Trophoblast cell (in vitro differentiated cells and primary cell): Measurements from ENCODE around the gene IGFBP5.

Source experiments
- DNase-seq, 2 donors: peaks; one replicate each; pipeline ENCODE4 v3.0.0-alpha.2; 2016
- H2AFZ ChIP-seq: 2 replicates; pipeline ENCODE4 v1.6.1; 2013; ENCODE audit warnings: low read length, moderate library complexity, mild to moderate bottlenecking; ENCODE audit not compliant: insufficient read depth, poor library complexity
- H2AK5ac ChIP-seq: 2 replicates; pipeline ENCODE4 v1.6.1; 2013; ENCODE audit warnings: mild to moderate bottlenecking, low read length
- H2BK120ac ChIP-seq: 2 replicates; pipeline ENCODE4 v1.6.1; 2013; ENCODE audit warnings: low read length, mild to moderate bottlenecking, moderate library complexity; ENCODE audit not compliant: insufficient read depth, poor library complexity
- H2BK12ac ChIP-seq: 2 replicates; pipeline ENCODE4 v1.6.1; 2013; ENCODE audit warnings: mild to moderate bottlenecking, low read length, moderate library complexity
- H2BK5ac ChIP-seq: 2 replicates; pipeline ENCODE4 v1.6.1; 2013; ENCODE audit warnings: low read length, low read depth, moderate library complexity, mild to moderate bottlenecking; ENCODE audit not compliant: poor library complexity
- H3K14ac ChIP-seq: 2 replicates; pipeline ENCODE4 v1.6.1; 2013; ENCODE audit warnings: mild to moderate bottlenecking, low read length
- H3K18ac ChIP-seq: 2 replicates; pipeline ENCODE4 v1.6.1; 2013; ENCODE audit warnings: mild to moderate bottlenecking, low read length
- H3K23ac ChIP-seq: 2 replicates; pipeline ENCODE4 v1.6.1; 2013; ENCODE audit warnings: low read length
- H3K27ac ChIP-seq: 2 replicates; pipeline ENCODE4 v1.5.1; 2013; ENCODE audit warnings: low read depth, mild to moderate bottlenecking, inconsistent platforms, low read length, moderate library complexity
- H3K27me3 ChIP-seq: 2 replicates; pipeline ENCODE4 v1.6.1; 2013; ENCODE audit warnings: inconsistent platforms, mild to moderate bottlenecking, low read length, moderate library complexity; ENCODE audit not compliant: insufficient read depth
- H3K36me3 ChIP-seq, 2 experiments: 1 replicate in 1 of 2; 2 replicates in 1 of 2; pipeline ENCODE4 v1.6.1; 2013; ENCODE audit warnings: low read length in 2 of 2, mild to moderate bottlenecking in 2 of 2, moderate library complexity in 1 of 2; ENCODE audit not compliant: insufficient read depth in 2 of 2, control insufficient read depth in 1 of 2
- H3K4ac ChIP-seq: 2 replicates; pipeline ENCODE4 v1.6.1; 2013; ENCODE audit warnings: low read depth, mild to moderate bottlenecking, low read length, moderate library complexity
- H3K4me1 ChIP-seq, 2 experiments: 1 replicate in 1 of 2; 2 replicates in 1 of 2; pipeline ENCODE4 v1.6.1; 2013; ENCODE audit warnings: low read length in 2 of 2, mild to moderate bottlenecking in 2 of 2, moderate library complexity in 1 of 2; ENCODE audit not compliant: insufficient read depth in 2 of 2, control insufficient read depth in 1 of 2
- H3K4me2 ChIP-seq: 2 replicates; pipeline ENCODE4 v1.6.1; 2013; ENCODE audit warnings: inconsistent platforms, mild to moderate bottlenecking, low read length, moderate library complexity
- H3K4me3 ChIP-seq: 2 replicates; pipeline ENCODE4 v1.5.1; 2013; ENCODE audit warnings: mild to moderate bottlenecking, low read depth, low read length, inconsistent platforms
- H3K79me1 ChIP-seq: one replicate; pipeline ENCODE4 v1.6.1; 2013; ENCODE audit warnings: low read length
- H3K79me2 ChIP-seq: 2 replicates; pipeline ENCODE4 v1.6.1; 2013; ENCODE audit warnings: low read length, mild to moderate bottlenecking; ENCODE audit not compliant: control insufficient read depth, insufficient read depth, poor library complexity
- H3K9ac ChIP-seq: 2 replicates; pipeline ENCODE4 v1.6.1; 2013; ENCODE audit warnings: mild to moderate bottlenecking, low read length
- H3K9me3 ChIP-seq: 2 replicates; pipeline ENCODE4 v1.6.1; 2013; ENCODE audit warnings: low read depth, mild to moderate bottlenecking, control low read depth, inconsistent platforms, low read length; ENCODE audit not compliant: insufficient read depth
- H4K12ac ChIP-seq: 2 replicates; pipeline ENCODE4 v1.6.1; 2013; ENCODE audit warnings: low read depth, mild to moderate bottlenecking, low read length, moderate library complexity
- H4K8ac ChIP-seq: 2 replicates; pipeline ENCODE4 v1.6.1; 2013; ENCODE audit warnings: low read depth, mild to moderate bottlenecking, low read length, moderate library complexity
- H4K91ac ChIP-seq: one replicate; pipeline ENCODE4 v1.6.1; 2013; ENCODE audit warnings: low read depth, mild to moderate bottlenecking, low read length, moderate library complexity
- WGBS: extraction: QIAGEN DNeasy Blood & Tissue Kit; methylation state at CpG from one replicate; pipeline ENCODE4 v1.1.7; 2013; ENCODE audit warnings: missing lambda C conversion rate; ENCODE audit not compliant: insufficient read length, insufficient coverage; ENCODE audit errors: extremely low coverage; 5-methylcytosine and 5-hydroxymethylcytosine counted together

Gene IGFBP5

DNA sequence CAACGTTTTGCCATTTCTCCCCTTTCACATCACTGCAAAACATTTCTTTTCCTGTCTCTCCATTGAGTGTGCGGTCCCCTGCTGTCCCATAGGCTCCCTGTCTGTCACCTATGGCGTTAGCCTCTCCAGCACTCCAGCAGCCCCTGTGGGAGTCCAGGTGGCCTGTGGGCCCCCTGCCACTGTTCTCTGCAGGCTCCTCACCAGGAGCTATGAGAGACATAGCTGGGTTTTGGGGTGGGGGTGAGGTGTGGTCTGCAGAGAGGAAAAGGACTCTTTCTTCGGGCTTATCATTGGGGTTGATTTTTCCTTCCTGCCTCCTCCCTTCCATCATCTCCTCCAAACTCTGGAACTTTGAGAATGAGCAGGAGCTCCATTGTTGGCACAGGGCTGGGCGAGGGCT lies 36.1 kb upstream of the IGFBP5 start:
- Histone ChIP-seq H3K23ac (no peak overlapping the region), H2BK12ac (peak overlapping the region; percentile 38), H3K4me1 (peaks cover 0 to 4% of the 10 kb centered on the region in 2 experiments), H3K27ac (no peak overlapping the region), H4K8ac (no peak overlapping the region), H2AK5ac (no peak overlapping the region), H4K91ac (no peak overlapping the region), H3K79me1 (no peaks in the 10 kb centered on the region), H3K4me2 (no peak overlapping the region), H2AFZ (no peak overlapping the region), H3K27me3 (no peaks in the 10 kb centered on the region), H3K9ac (no peak overlapping the region), H3K79me2 (no peaks in the 10 kb centered on the region), H3K9me3 (no peaks in the 10 kb centered on the region), H3K18ac (no peak overlapping the region), H3K4ac (no peak overlapping the region), H3K36me3 (no peaks in the 10 kb centered on the region), H2BK5ac (no peak overlapping the region), H4K12ac (no peak overlapping the region), H2BK120ac (no peak overlapping the region), H3K14ac (no peak overlapping the region), H3K4me3 (no peak overlapping the region)
- no peak for DNase-seq
- WGBS = no CpG with 5 or more reads among the region's 5 CpGs

DNA sequence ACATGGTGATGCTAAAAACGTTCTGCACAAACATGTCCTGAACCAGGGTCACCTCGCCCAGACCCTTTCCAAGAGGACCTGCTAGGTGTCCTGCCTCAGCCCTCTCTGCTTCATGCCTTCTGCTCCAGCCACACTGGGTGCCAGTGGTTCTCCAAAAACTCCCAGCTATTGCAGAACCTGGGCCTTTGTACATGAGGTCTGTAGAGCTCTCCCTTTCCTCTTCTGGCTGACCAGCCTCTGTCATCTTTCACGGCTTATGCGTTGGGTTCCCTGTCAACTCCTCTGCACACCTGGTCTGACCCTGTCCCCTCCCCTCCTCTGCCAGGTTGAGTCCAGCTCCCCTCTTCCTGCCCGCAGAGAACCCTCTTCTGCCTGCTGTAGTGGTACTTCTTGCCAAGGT lies 35.5 kb upstream of the IGFBP5 start:
- H2BK12ac ChIP-seq = no peak overlapping the region
- H2AFZ ChIP-seq = no peak overlapping the region
- no peaks in the 10 kb centered on the region for H3K79me2 ChIP-seq
- H4K8ac ChIP-seq = no peak overlapping the region
- H3K18ac ChIP-seq = no peak overlapping the region
- no peak overlapping the region for H3K4me2 ChIP-seq
- WGBS = no CpG with 5 or more reads among the region's 5 CpGs
- H3K14ac ChIP-seq = no peak overlapping the region
- no peaks in the 10 kb centered on the region for H3K27me3 ChIP-seq
- no peak overlapping the region for H3K9ac ChIP-seq
- no peak for DNase-seq
- H2AK5ac ChIP-seq = no peak overlapping the region
- no peak overlapping the region for H3K4ac ChIP-seq
- no peak overlapping the region for H4K91ac ChIP-seq
- H3K27ac ChIP-seq = no peak overlapping the region
- no peak overlapping the region for H2BK120ac ChIP-seq
- peaks cover 0 to 4% of the 10 kb centered on the region in 2 experiments for H3K4me1 ChIP-seq
- no peaks in the 10 kb centered on the region for H3K79me1 ChIP-seq
- no peak overlapping the region for H4K12ac ChIP-seq
- no peaks in the 10 kb centered on the region for H3K9me3 ChIP-seq
- no peaks in the 10 kb centered on the region for H3K36me3 ChIP-seq
- no peak overlapping the region for H2BK5ac ChIP-seq
- no peak overlapping the region for H3K23ac ChIP-seq
- H3K4me3 ChIP-seq = no peak overlapping the region

DNA sequence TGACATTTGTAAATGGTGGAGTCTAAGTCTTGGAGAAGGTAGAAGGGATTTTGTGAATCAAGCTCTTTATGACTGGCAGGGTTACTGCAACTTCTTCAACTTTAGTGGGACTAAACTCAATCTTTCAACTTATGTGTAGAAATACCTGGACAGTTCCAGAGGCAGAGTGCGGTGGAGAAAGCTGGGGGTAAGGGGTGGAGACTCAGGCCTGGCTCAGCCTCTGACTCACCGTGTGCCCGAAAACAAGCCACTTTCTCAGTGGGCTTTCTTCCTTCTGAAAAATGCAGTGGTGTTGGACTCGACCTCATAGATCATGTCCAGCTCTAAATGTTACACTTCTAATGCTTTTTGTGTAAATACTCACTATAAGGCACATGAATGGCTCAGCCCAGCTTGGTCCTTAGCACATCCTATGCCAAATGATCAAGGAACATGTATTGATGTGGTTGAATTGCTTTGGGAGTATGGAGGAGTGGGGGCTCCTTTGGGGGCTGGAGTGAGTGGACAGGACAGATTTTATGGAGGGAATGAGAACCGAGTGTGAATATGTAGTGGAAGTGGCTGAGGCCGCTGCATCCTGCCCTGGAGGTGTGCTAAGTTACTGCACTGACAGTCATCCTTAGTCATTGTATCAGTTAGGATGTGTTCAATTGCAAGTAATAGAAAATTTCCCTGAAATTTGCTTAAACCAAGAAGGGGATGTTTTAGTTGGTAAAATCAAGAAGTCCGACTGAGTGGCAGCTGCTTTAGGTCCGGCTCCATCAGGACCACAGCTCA lies 32.2 kb upstream of the IGFBP5 start:
- no CpG with 5 or more reads among the region's 8 CpGs for WGBS

DNA sequence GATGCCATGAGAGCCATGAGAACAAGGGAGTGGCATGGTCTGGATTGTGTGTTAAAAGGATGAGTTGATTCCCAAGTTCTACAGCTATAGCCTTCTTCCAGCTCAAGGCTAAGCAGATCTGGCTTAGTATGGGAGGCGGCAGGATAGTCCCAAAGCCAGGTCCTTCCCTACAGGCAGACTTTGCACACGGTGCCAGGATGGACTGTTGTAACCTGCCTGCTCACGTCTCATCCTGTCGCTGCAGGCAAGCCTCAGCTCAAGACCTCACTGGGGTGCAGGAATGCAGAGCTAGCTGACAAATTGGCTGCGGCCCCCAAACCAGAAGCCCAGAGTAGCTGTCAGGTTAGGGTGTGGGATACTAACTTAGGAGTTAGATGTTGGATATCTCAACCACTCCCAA lies 28.8 kb upstream of the IGFBP5 start:
- no peak overlapping the region for H3K14ac ChIP-seq

More for the DNA sequence above, 32.2 kb upstream of the IGFBP5 start:
- Histone ChIP-seq H4K8ac (no peak overlapping the region), H3K18ac (no peak overlapping the region), H4K91ac (no peak overlapping the region), H3K79me2 (no peaks in the 10 kb centered on the region), H3K9me3 (peaks cover 2% of the 10 kb centered on the region), H2AK5ac (no peak overlapping the region), H3K23ac (no peak overlapping the region), H3K4ac (no peak overlapping the region), H2AFZ (no peak overlapping the region), H4K12ac (no peak overlapping the region), H3K36me3 (no peaks in the 10 kb centered on the region), H2BK5ac (no peak overlapping the region), H2BK120ac (no peak overlapping the region), H3K4me3 (no peak overlapping the region), H3K27me3 (no peaks in the 10 kb centered on the region), H3K9ac (no peak overlapping the region), H3K4me1 (no peaks in the 10 kb centered on the region), H2BK12ac (no peak overlapping the region), H3K79me1 (no peaks in the 10 kb centered on the region), H3K27ac (no peak overlapping the region), H3K4me2 (no peak overlapping the region), H3K14ac (no peak overlapping the region)
- DNase-seq = no peak

More for the DNA sequence above, 28.8 kb upstream of the IGFBP5 start:
- H3K4me1 ChIP-seq = no peaks in the 10 kb centered on the region
- no peak overlapping the region for H3K4ac ChIP-seq
- H2AFZ ChIP-seq = no peak overlapping the region
- no peak overlapping the region for H3K4me2 ChIP-seq
- no peak overlapping the region for H4K8ac ChIP-seq
- no peak overlapping the region for H3K23ac ChIP-seq
- no peaks in the 10 kb centered on the region for H3K79me2 ChIP-seq
- no peak overlapping the region for H3K27ac ChIP-seq
- WGBS = no CpG with 5 or more reads among the region's 5 CpGs
- no peak overlapping the region for H3K4me3 ChIP-seq
- no peak overlapping the region for H2BK12ac ChIP-seq
- no peak overlapping the region for H2AK5ac ChIP-seq
- H3K9ac ChIP-seq = no peak overlapping the region
- H3K9me3 ChIP-seq = peaks cover 2% of the 10 kb centered on the region
- no peak overlapping the region for H3K18ac ChIP-seq
- no peak overlapping the region for H4K91ac ChIP-seq
- no peaks in the 10 kb centered on the region for H3K36me3 ChIP-seq
- no peaks in the 10 kb centered on the region for H3K79me1 ChIP-seq
- no peak for DNase-seq
- H4K12ac ChIP-seq = no peak overlapping the region
- H2BK5ac ChIP-seq = no peak overlapping the region
- H2BK120ac ChIP-seq = no peak overlapping the region
- no peaks in the 10 kb centered on the region for H3K27me3 ChIP-seq
